Dendritic cell treated with granulocyte-macrophage colony-stimulating factor and Interleukin-4, amounts not matched to agents 40 ng/mL and 50 ng/mL, for 4 days (primary cell): ENCODE results near the gene DDX1.
"Not testable (repeated sequence)": the region's sequence is repeated elsewhere in the genome, so short reads cannot be mapped to it uniquely, and the experiment has no call there.

Experiments used
- H3K27ac Mint-ChIP-seq: one replicate; pipeline ENCODE4 v1.8.0; 2022; ENCODE audit warnings: mild to moderate bottlenecking, mixed read lengths
- H3K27me3 Mint-ChIP-seq: one replicate; pipeline ENCODE4 v1.8.0; 2022; ENCODE audit warnings: mild to moderate bottlenecking, mixed read lengths
- H3K36me3 Mint-ChIP-seq: one replicate; pipeline ENCODE4 v1.8.0; 2022; ENCODE audit warnings: low read depth, mixed read lengths
- H3K4me1 Mint-ChIP-seq: one replicate; pipeline ENCODE4 v1.8.0; 2022; ENCODE audit warnings: low read depth, mixed read lengths
- H3K4me3 Mint-ChIP-seq: one replicate; pipeline ENCODE4 v1.8.0; 2022; ENCODE audit warnings: mild to moderate bottlenecking, moderate library complexity, mixed read lengths
- H3K9me3 Mint-ChIP-seq: one replicate; pipeline ENCODE4 v1.8.0; 2022; ENCODE audit warnings: mixed read lengths
- intact Hi-C: fragments of 100-400 bp; cut with micrococcal nuclease; formaldehyde crosslinking; loops from one replicate; pipeline ENCODE4 v1.15.0; 2022

The DDX1 gene

DNA sequence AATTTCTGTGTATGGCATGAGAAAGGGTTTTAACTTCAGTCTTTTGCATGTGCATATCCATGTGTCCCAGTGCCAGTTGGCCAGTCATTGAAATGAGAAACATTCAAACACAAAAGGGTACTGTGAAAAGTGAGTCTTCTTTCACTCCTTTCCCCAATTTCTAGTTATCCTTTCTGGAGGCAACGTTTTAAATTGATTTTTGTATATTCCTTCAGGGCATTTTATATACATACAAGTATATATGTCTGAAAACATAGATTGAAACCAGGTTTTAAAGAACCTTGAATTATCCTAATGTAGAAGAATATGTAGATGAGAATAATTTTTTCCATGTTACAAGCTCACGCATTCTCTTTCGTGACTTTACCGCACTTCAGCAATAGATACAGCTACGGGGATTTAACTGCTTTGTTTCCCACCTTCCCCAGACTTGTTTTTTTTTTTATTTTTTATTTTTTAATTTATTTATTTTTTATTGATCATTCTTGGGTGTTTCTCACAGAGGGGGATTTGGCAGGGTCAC is 18.8 kb downstream of the DDX1 start:
- H3K36me3 Mint-ChIP-seq, result peaks cover 77% of the 10 kb centered on the region
- no peaks in the 10 kb centered on the region for H3K9me3 Mint-ChIP-seq
- H3K27ac Mint-ChIP-seq, result no peak overlapping the region
- H3K27me3 Mint-ChIP-seq, result no peaks in the 10 kb centered on the region
- H3K4me1 Mint-ChIP-seq, result no peaks in the 10 kb centered on the region
- H3K4me3 Mint-ChIP-seq, result no peak overlapping the region
- intact Hi-C loops, result no loop called here

DNA sequence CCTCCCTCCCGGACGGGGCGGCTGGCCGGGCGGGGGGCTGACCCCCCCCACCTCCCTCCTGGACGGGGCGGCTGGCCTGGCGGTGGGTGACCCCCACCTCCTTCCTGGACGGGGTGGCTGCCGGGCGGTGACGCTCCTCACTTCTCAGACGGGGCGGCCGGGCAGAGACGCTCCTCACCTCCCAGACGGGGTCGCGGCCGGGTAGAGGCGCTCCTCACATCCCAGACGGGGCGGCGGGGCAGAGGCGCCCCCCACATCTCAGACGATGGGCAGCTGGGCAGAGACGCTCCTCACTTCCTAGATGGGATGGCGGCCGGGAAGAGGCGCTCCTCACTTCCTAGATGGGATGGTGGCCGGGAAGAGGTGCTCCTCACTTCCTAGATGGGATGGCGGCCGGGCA is 20.4 kb downstream of the DDX1 start:
- intact Hi-C loops, H3K9me3 Mint-ChIP-seq, H3K4me3 Mint-ChIP-seq, H3K4me1 Mint-ChIP-seq, H3K27me3 Mint-ChIP-seq, H3K27ac Mint-ChIP-seq: not testable (repeated sequence)
- peaks cover 72% of the 10 kb centered on the region for H3K36me3 Mint-ChIP-seq

DNA sequence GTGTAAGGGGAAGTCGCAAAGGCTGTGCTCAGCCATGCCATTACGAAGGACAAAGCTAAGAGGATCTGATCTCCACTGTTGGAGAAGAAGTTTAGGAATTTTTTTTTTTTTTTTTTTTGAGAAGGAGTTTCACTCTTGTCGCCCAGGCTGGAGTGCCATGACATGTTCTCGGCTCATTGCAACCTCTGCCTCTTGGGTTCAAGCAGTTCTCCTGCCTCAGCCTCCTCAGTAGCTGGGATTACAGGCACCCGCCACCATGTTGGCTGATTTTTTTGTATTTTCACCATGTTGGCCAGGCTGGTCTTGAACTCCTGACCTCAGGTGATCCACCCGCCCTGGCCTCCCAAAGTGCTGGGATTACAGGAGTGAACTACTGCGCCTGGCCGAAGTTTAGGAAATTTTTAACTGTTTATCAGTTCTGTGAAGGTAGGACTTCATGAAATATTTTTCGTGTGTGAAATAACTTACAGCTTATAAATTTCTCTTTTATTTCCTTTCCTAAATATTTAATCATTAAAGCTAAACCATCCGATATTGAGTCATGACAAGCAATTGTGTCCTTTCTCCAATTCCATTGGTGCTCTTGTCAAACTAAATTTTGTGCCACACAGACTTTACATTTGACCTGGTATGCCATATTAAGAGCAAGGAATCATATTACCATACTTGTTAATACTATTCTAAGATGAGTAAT is 22.2 kb downstream of the DDX1 start:
- Mint-ChIP-seq H3K36me3 (peaks cover 65% of the 10 kb centered on the region), H3K9me3 (no peaks in the 10 kb centered on the region), H3K4me1 (no peaks in the 10 kb centered on the region), H3K27me3 (no peaks in the 10 kb centered on the region), H3K4me3 (no peak overlapping the region), H3K27ac (no peak overlapping the region)
- intact Hi-C loops, result no loop called here

DNA sequence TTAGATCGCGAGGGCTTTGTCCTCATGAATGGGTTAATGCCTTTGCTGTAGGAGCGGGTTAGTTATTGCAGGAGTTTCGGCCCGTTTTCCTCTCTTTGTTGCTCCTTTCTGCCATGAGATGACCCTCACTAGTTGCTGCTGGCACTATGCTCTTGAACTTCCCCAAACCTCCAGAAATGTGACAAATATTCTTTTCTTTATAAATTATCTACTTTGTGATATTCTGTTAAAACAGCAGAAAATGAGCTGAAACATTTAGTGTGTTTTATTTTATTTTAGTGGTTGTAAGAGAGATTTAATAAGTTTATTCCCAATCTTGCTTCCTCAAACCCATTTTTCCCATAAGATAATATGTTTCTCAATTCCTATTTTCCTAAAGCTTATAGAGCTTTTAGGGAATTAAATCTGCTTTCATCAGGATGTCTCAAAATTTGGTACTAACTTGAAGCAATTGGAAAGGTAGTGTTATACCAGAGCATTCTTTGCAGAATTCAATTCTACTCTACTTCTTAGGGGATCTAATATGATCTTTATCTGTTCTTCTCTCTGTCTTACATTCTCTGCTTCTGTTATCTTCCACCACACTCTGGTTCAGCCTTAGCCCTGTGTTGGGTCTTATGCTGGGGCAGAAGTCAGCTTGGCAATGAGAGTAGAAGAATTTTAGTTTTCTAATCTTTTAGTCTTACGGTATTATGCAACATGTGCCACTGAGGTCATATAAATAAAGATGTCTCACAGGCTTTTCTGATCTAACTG is 23.1 kb downstream of the DDX1 start:
- H3K27ac Mint-ChIP-seq, result no peak overlapping the region
- no peaks in the 10 kb centered on the region for H3K4me1 Mint-ChIP-seq
- H3K9me3 Mint-ChIP-seq, result no peaks in the 10 kb centered on the region
- no peaks in the 10 kb centered on the region for H3K27me3 Mint-ChIP-seq
- H3K36me3 Mint-ChIP-seq, result peaks cover 67% of the 10 kb centered on the region
- intact Hi-C loops, result no loop called here
- H3K4me3 Mint-ChIP-seq, result no peak overlapping the region

DNA sequence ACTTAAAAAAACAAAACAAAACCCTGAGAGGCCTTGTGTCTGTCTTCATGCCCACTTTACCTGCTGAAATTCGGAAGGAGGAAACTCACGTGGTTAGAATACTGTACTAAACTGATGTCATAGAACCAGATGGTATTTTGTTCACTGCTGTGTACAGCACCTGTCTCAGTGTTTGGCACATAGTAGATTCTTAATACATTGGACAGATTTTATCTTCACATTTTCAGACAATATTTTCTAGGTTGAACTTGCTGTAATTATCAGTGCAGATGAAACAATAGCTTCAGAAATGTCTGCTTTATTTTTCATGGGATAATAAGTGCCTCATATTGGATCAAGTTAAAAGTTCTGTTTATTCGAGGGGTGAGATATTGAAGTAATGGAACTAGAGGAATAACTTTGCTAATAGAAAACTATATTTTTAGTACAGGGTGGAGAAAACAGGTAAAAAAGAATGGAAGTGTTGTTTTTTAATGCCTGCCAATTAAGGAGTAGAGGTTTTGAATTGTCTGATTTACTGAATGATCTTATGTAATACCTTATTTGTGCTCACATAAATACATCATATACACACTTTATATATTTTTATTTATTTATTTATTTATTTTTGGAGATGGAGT is 23.7 kb downstream of the DDX1 start:
- Mint-ChIP-seq H3K4me3 (no peak overlapping the region), H3K9me3 (no peaks in the 10 kb centered on the region), H3K27ac (no peak overlapping the region), H3K4me1 (no peaks in the 10 kb centered on the region), H3K36me3 (peaks cover 64% of the 10 kb centered on the region), H3K27me3 (no peaks in the 10 kb centered on the region)
- intact Hi-C loops, result no loop called here

DNA sequence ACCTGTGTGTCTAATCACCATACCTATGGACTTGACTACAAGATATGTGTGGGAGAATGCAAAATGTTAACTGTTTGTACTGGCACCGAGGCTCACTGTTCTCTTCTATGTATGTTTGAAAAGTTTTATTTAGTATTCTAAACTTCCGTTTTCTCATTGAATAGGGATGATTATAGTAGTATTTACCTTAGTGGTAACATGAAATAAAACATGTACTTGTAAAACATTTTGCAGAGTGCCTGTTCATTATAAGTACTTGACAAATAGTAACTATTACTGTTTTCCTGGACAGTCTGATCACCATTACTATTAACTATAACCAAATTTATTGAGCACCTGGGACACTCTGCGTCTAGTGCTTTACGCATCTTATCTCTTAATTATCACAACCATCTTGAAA is 24.8 kb downstream of the DDX1 start:
- H3K36me3 Mint-ChIP-seq, result peaks cover 70% of the 10 kb centered on the region
- H3K4me1 Mint-ChIP-seq, result no peaks in the 10 kb centered on the region
- H3K9me3 Mint-ChIP-seq, result no peaks in the 10 kb centered on the region
- H3K4me3 Mint-ChIP-seq, result no peak overlapping the region
- H3K27me3 Mint-ChIP-seq, result no peaks in the 10 kb centered on the region
- intact Hi-C loops, result no loop called here
- H3K27ac Mint-ChIP-seq, result no peak overlapping the region

DNA sequence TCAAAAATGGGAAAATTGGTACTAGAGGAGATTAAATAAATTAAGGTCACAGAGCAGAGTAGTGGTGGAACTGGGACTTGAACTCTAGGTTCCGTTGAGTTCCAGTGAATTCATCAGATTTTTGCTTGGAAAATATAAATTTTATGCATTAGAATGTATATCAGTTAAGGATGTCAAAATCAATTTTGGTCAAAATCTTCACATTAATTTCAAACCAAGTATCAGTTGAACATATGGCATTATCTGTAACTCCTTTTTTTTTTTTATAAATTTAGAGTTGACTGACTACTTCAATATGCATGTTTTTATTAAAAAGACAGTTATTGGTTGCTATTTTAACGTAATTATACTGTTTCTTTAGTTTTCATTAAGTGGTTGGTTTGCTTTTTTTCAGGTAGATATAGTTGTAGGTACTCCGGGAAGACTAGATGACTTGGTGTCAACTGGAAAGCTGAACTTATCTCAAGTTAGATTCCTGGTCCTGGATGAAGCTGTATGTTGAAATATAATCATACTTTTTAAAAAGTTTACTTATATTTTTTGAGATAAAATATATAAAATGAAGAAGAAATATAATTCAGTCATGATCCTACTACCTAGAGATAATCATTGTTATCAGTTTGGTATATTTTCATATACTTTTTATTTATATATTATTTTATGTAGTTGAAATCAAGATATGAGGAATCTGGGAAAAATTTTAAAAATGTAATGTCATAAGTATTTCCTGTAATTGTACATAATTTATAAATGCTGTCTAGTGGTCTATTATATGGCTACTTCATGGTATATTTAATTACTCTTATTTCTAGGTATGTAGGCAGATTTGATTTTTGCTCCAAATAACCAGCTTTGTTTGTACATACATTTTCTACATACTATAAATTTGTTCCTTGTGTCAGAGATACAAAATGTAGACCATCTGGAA is 25.4 kb downstream of the DDX1 start:
- Mint-ChIP-seq H3K9me3 (no peaks in the 10 kb centered on the region), H3K27ac (no peak overlapping the region), H3K36me3 (peaks cover 74% of the 10 kb centered on the region), H3K4me1 (no peaks in the 10 kb centered on the region), H3K4me3 (no peak overlapping the region), H3K27me3 (no peaks in the 10 kb centered on the region)
- intact Hi-C loops, result no loop called here

DNA sequence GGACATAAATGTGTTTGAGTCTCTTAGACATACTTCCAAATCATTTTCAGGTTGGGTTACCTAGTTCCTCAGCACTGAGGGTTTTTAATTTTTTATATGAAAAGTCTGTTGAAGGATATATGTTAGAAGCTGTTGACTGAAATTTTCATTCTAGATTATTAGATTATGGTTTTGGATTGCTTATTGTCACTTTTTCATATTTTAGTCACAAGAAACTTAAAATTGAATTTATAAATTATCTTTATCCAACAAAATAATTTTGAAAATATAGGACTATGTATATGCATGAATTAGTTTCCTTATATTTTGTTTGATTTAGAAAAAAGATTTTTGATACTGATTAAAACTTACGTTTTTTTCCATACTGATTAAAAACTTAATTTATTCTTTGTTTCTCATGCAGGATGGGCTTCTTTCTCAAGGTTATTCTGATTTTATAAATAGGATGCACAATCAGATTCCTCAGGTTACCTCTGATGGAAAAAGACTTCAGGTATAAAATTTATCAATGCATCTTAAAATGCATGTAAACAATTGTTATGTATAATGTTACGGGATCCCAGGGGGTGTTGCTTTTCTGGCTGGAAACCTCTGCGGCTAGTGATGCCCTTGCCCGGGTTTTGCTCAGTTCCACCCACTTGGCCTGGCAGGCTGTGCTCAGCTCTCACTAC is 26.2 kb downstream of the DDX1 start:
- Mint-ChIP-seq H3K27me3 (no peaks in the 10 kb centered on the region), H3K4me1 (no peaks in the 10 kb centered on the region), H3K9me3 (no peaks in the 10 kb centered on the region), H3K27ac (no peak overlapping the region), H3K36me3 (peaks cover 74% of the 10 kb centered on the region), H3K4me3 (no peak overlapping the region)
- intact Hi-C loops, result no loop called here

DNA sequence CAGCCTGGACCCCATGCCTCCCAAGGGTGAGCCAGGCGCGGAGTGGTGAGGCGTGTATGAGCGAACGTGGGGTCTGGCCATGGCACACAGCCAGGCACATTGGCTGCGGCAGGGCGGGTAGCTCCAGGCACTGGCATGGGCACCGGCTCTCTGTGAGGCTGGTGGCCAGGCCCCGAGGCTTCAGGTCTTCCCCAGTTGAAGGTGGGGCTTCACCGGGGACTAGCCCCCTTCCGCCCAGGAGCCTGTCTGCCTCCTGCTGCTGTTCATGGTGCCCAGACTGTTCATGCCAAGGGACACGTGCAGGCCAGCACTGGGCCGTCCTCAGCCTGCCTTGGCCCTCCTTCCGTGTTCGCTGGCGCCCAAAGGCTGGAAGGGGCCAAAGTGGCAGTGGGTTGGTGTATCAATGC is 26.8 kb downstream of the DDX1 start:
- peaks cover 76% of the 10 kb centered on the region for H3K36me3 Mint-ChIP-seq
- no peak overlapping the region for H3K27ac Mint-ChIP-seq
- intact Hi-C loops, result no loop called here
- no peaks in the 10 kb centered on the region for H3K27me3 Mint-ChIP-seq
- no peaks in the 10 kb centered on the region for H3K9me3 Mint-ChIP-seq
- no peak overlapping the region for H3K4me3 Mint-ChIP-seq
- H3K4me1 Mint-ChIP-seq, result no peaks in the 10 kb centered on the region

DNA sequence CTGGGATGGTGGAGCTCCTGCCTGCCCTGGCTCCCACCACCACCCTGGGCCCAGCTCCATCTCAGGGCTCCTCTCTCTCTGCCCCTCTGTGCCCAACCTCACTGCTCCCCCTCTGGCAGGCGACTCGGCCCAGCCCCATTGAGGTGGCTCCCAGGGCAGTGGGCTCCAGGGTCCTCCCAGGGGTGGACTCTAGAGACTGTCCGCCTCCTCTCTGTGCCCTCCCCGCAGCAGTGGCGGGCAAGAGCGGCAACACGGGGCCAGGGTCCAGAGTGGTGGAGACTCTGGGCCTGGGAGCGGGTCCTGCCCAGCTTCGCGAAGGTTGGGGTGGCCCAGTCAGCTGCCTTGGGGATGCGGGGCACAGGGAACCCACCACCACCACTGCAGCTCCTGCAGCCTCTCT is 27.4 kb downstream of the DDX1 start:
- peaks cover 77% of the 10 kb centered on the region for H3K36me3 Mint-ChIP-seq
- no peaks in the 10 kb centered on the region for H3K4me1 Mint-ChIP-seq
- H3K27ac Mint-ChIP-seq, result no peak overlapping the region
- no peaks in the 10 kb centered on the region for H3K27me3 Mint-ChIP-seq
- H3K9me3 Mint-ChIP-seq, result no peaks in the 10 kb centered on the region
- no peak overlapping the region for H3K4me3 Mint-ChIP-seq
- intact Hi-C loops, result no loop called here

DNA sequence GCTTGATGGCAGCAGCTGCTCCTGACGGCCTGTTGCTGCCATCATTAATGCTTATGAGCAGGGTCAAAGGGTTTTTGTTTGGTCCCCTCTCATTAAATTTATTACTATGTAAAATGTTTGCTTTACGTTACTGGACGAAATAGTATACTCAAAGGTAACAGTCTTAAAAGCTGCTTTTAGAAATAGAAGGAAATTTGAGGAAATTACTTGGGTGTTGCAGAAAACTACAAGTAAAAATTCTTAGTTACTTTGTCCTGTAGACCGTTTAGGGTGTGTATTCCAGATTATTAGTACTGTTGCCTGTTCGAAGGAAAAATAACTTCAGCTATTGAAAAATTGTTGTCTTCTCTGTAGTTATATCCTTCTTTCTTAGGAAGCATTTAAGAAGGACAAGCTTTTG is 27.8 kb downstream of the DDX1 start:
- no peaks in the 10 kb centered on the region for H3K9me3 Mint-ChIP-seq
- peaks cover 77% of the 10 kb centered on the region for H3K36me3 Mint-ChIP-seq
- no peaks in the 10 kb centered on the region for H3K27me3 Mint-ChIP-seq

DNA sequence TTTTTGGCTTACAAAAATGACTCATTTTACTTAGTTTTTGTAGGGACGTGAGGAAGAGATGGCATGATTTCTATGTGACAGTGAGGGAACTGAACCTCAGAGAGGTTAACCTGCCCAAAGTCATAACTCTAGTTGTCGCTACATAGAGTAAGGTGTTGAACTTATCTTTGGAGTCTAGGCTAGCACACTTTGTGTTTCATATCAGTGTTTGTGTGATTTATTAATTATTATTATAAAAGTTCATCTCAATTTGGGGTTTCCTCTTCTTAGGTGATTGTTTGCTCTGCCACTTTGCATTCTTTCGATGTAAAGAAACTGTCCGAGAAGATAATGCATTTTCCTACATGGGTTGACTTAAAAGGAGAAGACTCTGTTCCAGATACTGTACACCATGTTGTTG is 28.3 kb downstream of the DDX1 start:
- H3K4me3 Mint-ChIP-seq, result no peak overlapping the region
- H3K9me3 Mint-ChIP-seq, result no peaks in the 10 kb centered on the region
- intact Hi-C loops, result no loop called here
- H3K4me1 Mint-ChIP-seq, result no peaks in the 10 kb centered on the region
- no peaks in the 10 kb centered on the region for H3K27me3 Mint-ChIP-seq
- H3K27ac Mint-ChIP-seq, result no peak overlapping the region
- peaks cover 77% of the 10 kb centered on the region for H3K36me3 Mint-ChIP-seq

More for the DNA sequence above, 27.8 kb downstream of the DDX1 start:
- no peak overlapping the region for H3K27ac Mint-ChIP-seq
- intact Hi-C loops, result no loop called here
- H3K4me3 Mint-ChIP-seq, result no peak overlapping the region
- no peaks in the 10 kb centered on the region for H3K4me1 Mint-ChIP-seq

DNA sequence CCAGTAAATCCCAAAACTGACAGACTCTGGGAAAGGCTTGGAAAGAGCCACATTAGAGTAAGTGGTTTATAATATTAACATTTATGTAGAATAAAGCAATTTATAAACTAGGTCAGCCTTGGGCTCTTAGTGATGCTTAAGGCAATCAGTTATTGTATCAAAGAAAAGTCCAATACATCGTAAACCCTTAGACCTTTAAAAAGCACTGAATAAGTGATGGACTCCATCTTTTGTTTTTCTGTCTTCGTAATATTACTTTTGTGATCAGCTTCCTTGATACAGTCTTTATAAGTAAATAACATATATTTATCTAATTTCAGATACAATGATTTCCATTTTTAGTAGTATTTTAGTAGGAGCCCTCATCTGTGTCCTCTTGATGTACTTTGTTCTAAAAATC is 28.7 kb downstream of the DDX1 start:
- no peaks in the 10 kb centered on the region for H3K9me3 Mint-ChIP-seq
- peaks cover 77% of the 10 kb centered on the region for H3K36me3 Mint-ChIP-seq
- intact Hi-C loops, result no loop called here
- H3K4me3 Mint-ChIP-seq, result no peak overlapping the region
- no peaks in the 10 kb centered on the region for H3K27me3 Mint-ChIP-seq
- no peak overlapping the region for H3K27ac Mint-ChIP-seq
- no peaks in the 10 kb centered on the region for H3K4me1 Mint-ChIP-seq
